SU-DHL-6 (cell line): ENCODE results near the gene SPON2.

Source experiments
- H2AFZ ChIP-seq: fragments of 200-600 bp; sonication (generic); 2 replicates; pipeline ENCODE4 v1.6.1; 2014; ENCODE audit warnings: low read depth, mild to moderate bottlenecking, moderate library complexity, mixed read lengths, antibody characterized with exemption, low read length; ENCODE audit not compliant: severe bottlenecking
- H3F3A ChIP-seq: fragments of 200-600 bp; shearing (Covaris generic); 2 replicates; pipeline ENCODE4 v1.6.0; 2016; ENCODE audit warnings: antibody characterized with exemption, mild to moderate bottlenecking; ENCODE audit not compliant: insufficient read depth
- H3K27ac ChIP-seq: fragments of 200-600 bp; sonication (generic); 2 replicates; pipeline ENCODE4 v1.5.1; 2016; ENCODE audit warnings: low read depth, mild to moderate bottlenecking, low read length, moderate library complexity, mixed read lengths
- H3K27me3 ChIP-seq: fragments of 200-600 bp; sonication (generic), shearing (Covaris generic); 2 replicates; pipeline ENCODE4 v1.6.0; 2014; ENCODE audit warnings: mild to moderate bottlenecking, low read length
- H3K36me3 ChIP-seq: fragments of 200-600 bp; sonication (generic); 2 replicates; pipeline ENCODE4 v1.6.1; 2014; ENCODE audit warnings: mild to moderate bottlenecking, low read length, mixed read lengths
- H3K4me2 ChIP-seq: fragments of 300-600, 200-600 bp; shearing (Covaris generic), sonication (generic); 2 replicates; pipeline ENCODE4 v1.6.0; 2014; ENCODE audit warnings: low read length, low read depth, mild to moderate bottlenecking; ENCODE audit not compliant: poor library complexity, severe bottlenecking
- H3K4me3 ChIP-seq: fragments of 200-600 bp; sonication (generic); 2 replicates; pipeline ENCODE4 v1.5.1; 2014; ENCODE audit warnings: antibody characterized with exemption, low read length, mild to moderate bottlenecking, mixed read lengths; ENCODE audit not compliant: insufficient read depth, poor library complexity, severe bottlenecking
- H3K79me2 ChIP-seq: fragments of 200-600 bp; sonication (generic); 2 replicates; pipeline ENCODE4 v1.6.1; 2014; ENCODE audit warnings: mild to moderate bottlenecking, low read length, moderate library complexity; ENCODE audit not compliant: insufficient read depth
- H3K9ac ChIP-seq: fragments of 200-600 bp; sonication (generic); 2 replicates; pipeline ENCODE4 v1.7.0; 2014; ENCODE audit warnings: mild to moderate bottlenecking, low read length
- H3K9me2 ChIP-seq: fragments of 200-600 bp; sonication (generic); replicated peaks from 2 replicates; pipeline ENCODE4 v1.6.1; 2014; ENCODE audit warnings: low read length; ENCODE audit not compliant: insufficient read depth
- H3K9me3 ChIP-seq: fragments of 200-600 bp; sonication (generic); 2 replicates; pipeline ENCODE4 v1.6.1; 2014; ENCODE audit warnings: low read length, mixed read lengths; ENCODE audit not compliant: insufficient read depth
- H4K20me1 ChIP-seq: fragments of 200-600 bp; sonication (generic); 2 replicates; pipeline ENCODE4 v1.6.1; 2014; ENCODE audit warnings: low read depth, mild to moderate bottlenecking, antibody characterized with exemption, low read length, moderate library complexity, mixed read lengths
- CTCF ChIP-seq: fragments of 200-600 bp; sonication (generic); IDR thresholded peaks from one replicate; pipeline ENCODE4 v1.5.1; 2017; ENCODE audit warnings: antibody characterized with exemption, mild to moderate bottlenecking, low read length, moderate library complexity; ENCODE audit not compliant: insufficient read depth, poor library complexity, severe bottlenecking
- EZH2phosphoT487 ChIP-seq: fragments of 200-600 bp; sonication (generic), shearing (Covaris generic); conservative IDR thresholded peaks from 2 replicates; pipeline ENCODE4 v1.6.1; 2018; ENCODE audit warnings: mild to moderate bottlenecking, antibody characterized with exemption, low read length, moderate library complexity, mixed read lengths

Gene SPON2

DNA sequence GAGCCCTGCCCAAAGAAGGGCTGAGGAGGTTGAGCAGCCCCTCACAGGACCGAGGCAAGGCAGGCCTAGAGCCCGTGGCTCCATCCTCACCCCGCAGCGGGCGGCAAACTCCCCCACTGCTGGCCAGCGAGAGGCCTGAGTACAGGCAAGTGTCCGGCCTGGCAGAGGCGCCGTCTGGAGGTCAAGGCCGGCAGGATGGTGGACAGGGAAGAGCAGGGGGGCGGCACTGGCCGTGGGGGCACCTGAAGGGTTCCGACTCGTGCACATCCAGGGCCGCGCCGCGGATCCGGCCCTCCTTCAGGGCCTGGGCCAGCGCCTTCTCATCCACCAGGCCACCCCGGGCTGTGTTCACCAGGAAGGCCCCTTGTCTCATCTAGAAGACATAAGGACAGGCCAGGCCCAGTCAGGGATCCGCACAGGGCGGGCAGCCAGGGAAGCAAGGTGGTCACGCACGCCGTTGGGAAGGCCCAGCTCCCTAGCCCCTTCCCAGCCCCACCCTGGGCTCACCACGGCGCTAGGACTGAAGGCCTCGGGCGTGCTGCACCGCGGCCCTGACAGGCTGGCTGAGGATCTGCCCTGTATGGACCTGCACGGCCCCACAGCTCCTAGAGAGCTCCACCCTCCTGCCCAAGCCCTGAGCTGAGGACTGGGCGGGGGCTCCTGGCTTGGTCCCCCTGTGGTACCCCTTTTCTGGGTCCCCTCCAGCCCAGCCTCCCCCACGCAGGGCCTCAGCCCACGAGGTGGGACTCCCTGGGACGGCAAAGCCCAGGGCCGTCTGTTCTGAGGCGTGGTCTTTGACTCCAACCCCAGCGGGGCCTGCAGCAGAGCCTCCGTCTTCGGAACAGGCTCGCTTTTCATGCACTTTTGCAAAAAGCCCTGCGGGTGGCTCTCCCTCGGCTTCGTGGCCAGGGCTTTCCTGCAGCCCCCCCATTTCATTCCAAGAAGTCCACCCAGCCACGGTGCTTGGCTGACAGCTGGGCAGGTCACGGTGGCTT is 42.0 kb upstream of the SPON2 start:
- peak overlapping the region; percentile 27; the same call in 1 of the 2 replicates for H3K9ac ChIP-seq
- peaks cover 35% of the 10 kb centered on the region for H3F3A ChIP-seq
- peak overlapping the region; percentile 41 for H3K4me2 ChIP-seq
- no peak overlapping the region for H2AFZ ChIP-seq
- no peak for TF ChIP-seq CTCF
- TF ChIP-seq EZH2phosphoT487: no peak
- H4K20me1 ChIP-seq: no peaks in the 10 kb centered on the region
- peaks cover 18% of the 10 kb centered on the region; the same call in 1 of the 2 replicates for H3K79me2 ChIP-seq
- H3K36me3 ChIP-seq: no peaks in the 10 kb centered on the region
- H3K9me3 ChIP-seq: no peaks in the 10 kb centered on the region
- H3K4me3 ChIP-seq: no peak overlapping the region
- no peaks in the 10 kb centered on the region for H3K27me3 ChIP-seq
- peak overlapping the region; percentile 100 for H3K27ac ChIP-seq
- no peaks in the 10 kb centered on the region for H3K9me2 ChIP-seq

DNA sequence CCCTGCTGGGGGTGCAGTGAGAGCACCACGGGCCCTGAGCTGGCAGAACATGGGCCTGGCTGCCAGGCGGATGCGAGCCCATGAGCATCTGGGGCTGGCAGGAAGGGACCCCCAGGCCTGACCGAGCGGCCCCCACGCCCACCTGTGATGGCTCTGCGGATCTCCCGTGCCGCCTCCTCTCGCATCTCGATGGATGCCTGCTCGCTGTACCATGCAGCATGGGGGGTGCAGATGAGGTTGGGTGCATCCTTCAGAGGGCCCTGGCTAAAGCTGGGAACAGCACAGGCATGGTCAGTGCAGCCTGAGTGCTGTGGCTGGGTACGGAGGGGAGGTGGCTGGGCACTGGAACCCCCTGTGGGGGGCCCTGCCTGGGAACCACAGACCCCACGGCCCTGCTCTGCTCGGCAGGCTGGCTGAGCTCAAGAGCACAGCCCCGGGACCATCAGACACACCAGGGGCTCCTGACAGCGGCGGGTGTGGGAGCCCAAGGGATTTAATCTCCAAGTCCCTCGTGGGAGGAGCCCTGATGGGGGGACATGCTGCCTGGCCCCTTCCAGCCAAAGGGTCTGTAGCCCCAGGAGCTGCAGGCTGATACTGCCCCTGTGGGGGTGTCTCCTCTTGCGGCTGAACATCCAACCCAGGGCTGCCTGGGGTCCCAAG is 41.1 kb upstream of the SPON2 start:
- Histone ChIP-seq H3F3A (peaks cover 25% of the 10 kb centered on the region), H3K27ac (no peak overlapping the region), H3K36me3 (no peaks in the 10 kb centered on the region), H3K79me2 (peaks cover 18% of the 10 kb centered on the region; the same call in 1 of the 2 replicates), H3K9me2 (no peaks in the 10 kb centered on the region), H3K9ac (no peak overlapping the region), H3K9me3 (no peaks in the 10 kb centered on the region), H3K4me2 (no peak overlapping the region), H3K4me3 (no peak overlapping the region), H4K20me1 (no peaks in the 10 kb centered on the region), H3K27me3 (no peaks in the 10 kb centered on the region), H2AFZ (no peak overlapping the region)
- TF ChIP-seq CTCF: no peak
- no peak for TF ChIP-seq EZH2phosphoT487

- H3F3A ChIP-seq: peaks cover 19% of the 10 kb centered on the region
- H3K27me3 ChIP-seq: no peaks in the 10 kb centered on the region
- H2AFZ ChIP-seq: no peak overlapping the region
- no peak overlapping the region for H3K9ac ChIP-seq
- H3K27ac ChIP-seq: no peak overlapping the region
- no peak overlapping the region for H3K4me2 ChIP-seq
- H3K36me3 ChIP-seq: no peaks in the 10 kb centered on the region
- H3K79me2 ChIP-seq: peaks cover 16% of the 10 kb centered on the region; the same call in 1 of the 2 replicates
- TF ChIP-seq CTCF (no peak), EZH2phosphoT487 (no peak)
- no peaks in the 10 kb centered on the region for H3K9me2 ChIP-seq
- no peaks in the 10 kb centered on the region for H3K9me3 ChIP-seq
- no peaks in the 10 kb centered on the region for H4K20me1 ChIP-seq
- H3K4me3 ChIP-seq: no peak overlapping the region
Observed at GRCh38 chr4:1212546-1213335, 40.4 kb upstream of the SPON2 start.
